MM.1S (cell line): ENCODE data around the gene BMERB1.

ENCODE experiments used
- DNase-seq: peaks from one replicate; pipeline ENCODE4 v3.0.0-alpha.2; 2015
- H2AFZ ChIP-seq: fragments of 300-600 bp; sonication (generic); 2 replicates; pipeline ENCODE4 v1.6.0; 2016; ENCODE audit warnings: antibody characterized with exemption, low read length
- H3F3A ChIP-seq: fragments of 300-600 bp; sonication (generic); 2 replicates; pipeline ENCODE4 v1.6.1; 2016; ENCODE audit warnings: mild to moderate bottlenecking, antibody characterized with exemption, low read length, moderate library complexity, mixed read lengths; ENCODE audit not compliant: insufficient read depth
- H3K27ac ChIP-seq: fragments of 300-600 bp; sonication (generic); 2 replicates; pipeline ENCODE4 v1.5.1; 2016; ENCODE audit warnings: mild to moderate bottlenecking, low read length
- H3K27me3 ChIP-seq: fragments of 300-600 bp; sonication (generic); replicated peaks from 2 replicates; pipeline ENCODE4 v1.6.0; 2016; ENCODE audit warnings: low read length; ENCODE audit not compliant: insufficient read depth
- H3K36me3 ChIP-seq: fragments of 300-600 bp; sonication (generic); replicated peaks from 2 replicates; pipeline ENCODE4 v1.6.1; 2016; ENCODE audit warnings: mild to moderate bottlenecking, low read length, mixed read lengths; ENCODE audit not compliant: insufficient read depth
- H3K4me1 ChIP-seq: fragments of 300-600 bp; sonication (generic); 2 replicates; pipeline ENCODE4 v1.6.1; 2016; ENCODE audit warnings: low read length, mixed read lengths
- H3K4me2 ChIP-seq: fragments of 300-600 bp; sonication (generic); 2 replicates; pipeline ENCODE4 v1.6.0; 2016; ENCODE audit warnings: low read depth, low read length
- H3K4me3 ChIP-seq: fragments of 300-600 bp; sonication (generic); 2 replicates; pipeline ENCODE4 v1.5.1; 2016; ENCODE audit warnings: low read length, mixed read lengths
- H3K79me2 ChIP-seq: fragments of 300-600 bp; sonication (generic); 2 replicates; pipeline ENCODE4 v1.6.1; 2016; ENCODE audit warnings: mixed run types, low read length, mixed read lengths
- H3K9ac ChIP-seq: fragments of 300-600 bp; sonication (generic); 2 replicates; pipeline ENCODE4 v1.6.1; 2016; ENCODE audit warnings: low read length, mixed read lengths
- H3K9me2 ChIP-seq: fragments of 300-600 bp; sonication (generic); replicated peaks from 2 replicates; pipeline ENCODE4 v1.6.1; 2016; ENCODE audit warnings: mild to moderate bottlenecking, low read length, mixed read lengths; ENCODE audit not compliant: insufficient read depth
- H3K9me3 ChIP-seq: fragments of 300-600 bp; sonication (generic); replicated peaks from 2 replicates; pipeline ENCODE4 v1.6.1; 2016; ENCODE audit warnings: mild to moderate bottlenecking, low read length, mixed read lengths; ENCODE audit not compliant: insufficient read depth
- H4K20me1 ChIP-seq: fragments of 300-600 bp; sonication (generic); 2 replicates; pipeline ENCODE4 v1.6.1; 2016; ENCODE audit warnings: mild to moderate bottlenecking, low read length, moderate library complexity, mixed read lengths; ENCODE audit not compliant: insufficient read depth
- EZH2 ChIP-seq: fragments of 300-600 bp; sonication (generic); optimal IDR thresholded peaks from 2 replicates; pipeline ENCODE3; 2017; ENCODE audit warnings: low read depth, mild to moderate bottlenecking, antibody characterized with exemption, low read length, mixed read lengths
- EZH2phosphoT487 ChIP-seq: fragments of 300-600 bp; sonication (generic); IDR thresholded peaks from 2 replicates; pipeline ENCODE4 v1.6.1; 2018; ENCODE audit warnings: antibody characterized with exemption, low read length
- TF ChIP-seq, protein P1 (sequence below): fragments of 300-600 bp; sonication (generic); IDR thresholded peaks from 2 replicates; pipeline ENCODE4 v1.5.1; 2016; ENCODE audit warnings: antibody characterized with exemption, low read length, mixed read lengths

BMERB1 gene

DNA sequence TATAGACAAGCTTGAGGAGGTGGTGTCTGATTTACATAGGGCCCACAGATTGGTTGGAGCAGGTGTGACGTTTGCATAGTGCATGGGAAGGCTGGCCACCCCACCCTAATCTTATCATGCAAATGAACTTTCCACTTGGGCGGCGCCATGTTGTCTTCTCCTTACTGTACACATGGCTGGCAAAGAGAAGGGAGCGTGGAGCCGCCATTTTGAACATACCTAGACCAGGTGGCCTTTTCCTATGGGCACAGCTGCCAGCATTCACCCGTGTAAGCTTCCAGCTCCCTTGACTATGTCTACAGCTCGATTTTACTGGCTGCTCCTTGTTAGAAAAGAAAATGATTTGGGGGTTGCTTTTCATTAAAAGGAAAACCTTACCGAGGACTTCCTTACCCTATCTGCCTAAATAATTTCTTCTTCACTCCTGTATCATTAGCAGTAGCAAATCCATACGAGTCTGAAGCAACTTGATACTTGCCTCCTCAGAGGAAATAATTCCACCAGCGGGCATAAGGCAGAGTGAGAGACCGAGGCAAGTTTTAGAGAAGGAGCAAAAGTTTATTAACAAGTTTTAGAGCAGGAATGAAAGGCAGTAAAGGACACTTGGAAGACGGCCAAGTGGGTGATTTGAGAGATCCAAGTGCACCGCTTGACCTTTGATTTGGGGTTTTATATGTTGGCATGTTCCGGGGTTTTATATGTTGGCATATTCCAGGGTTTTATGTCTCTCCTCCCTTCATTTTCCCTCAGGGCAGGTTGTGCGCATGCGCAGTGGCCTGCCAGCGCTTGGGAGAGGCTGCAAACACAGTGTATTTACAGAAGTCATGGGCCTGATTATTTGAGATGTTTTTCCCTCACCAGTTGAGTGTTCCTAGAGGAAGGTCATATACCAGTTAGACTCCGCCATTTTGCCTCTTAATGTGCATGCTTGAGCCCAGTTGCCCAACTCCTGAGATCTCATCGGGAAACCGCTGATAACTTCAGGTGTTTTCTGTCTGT lies 142.9 kb downstream of the BMERB1 start:
- Histone ChIP-seq H3K27ac (no peak overlapping the region), H3K4me3 (no peak overlapping the region), H3F3A (no peaks in the 10 kb centered on the region), H3K4me2 (no peak overlapping the region), H3K9me3 (no peaks in the 10 kb centered on the region), H3K4me1 (no peaks in the 10 kb centered on the region), H3K27me3 (no peaks in the 10 kb centered on the region), H3K9ac (no peak overlapping the region), H2AFZ (no peak overlapping the region), H3K36me3 (no peaks in the 10 kb centered on the region), H4K20me1 (no peaks in the 10 kb centered on the region), H3K79me2 (no peaks in the 10 kb centered on the region), H3K9me2 (no peaks in the 10 kb centered on the region)
- DNase-seq: no peak
- TF ChIP-seq, protein P1, sequence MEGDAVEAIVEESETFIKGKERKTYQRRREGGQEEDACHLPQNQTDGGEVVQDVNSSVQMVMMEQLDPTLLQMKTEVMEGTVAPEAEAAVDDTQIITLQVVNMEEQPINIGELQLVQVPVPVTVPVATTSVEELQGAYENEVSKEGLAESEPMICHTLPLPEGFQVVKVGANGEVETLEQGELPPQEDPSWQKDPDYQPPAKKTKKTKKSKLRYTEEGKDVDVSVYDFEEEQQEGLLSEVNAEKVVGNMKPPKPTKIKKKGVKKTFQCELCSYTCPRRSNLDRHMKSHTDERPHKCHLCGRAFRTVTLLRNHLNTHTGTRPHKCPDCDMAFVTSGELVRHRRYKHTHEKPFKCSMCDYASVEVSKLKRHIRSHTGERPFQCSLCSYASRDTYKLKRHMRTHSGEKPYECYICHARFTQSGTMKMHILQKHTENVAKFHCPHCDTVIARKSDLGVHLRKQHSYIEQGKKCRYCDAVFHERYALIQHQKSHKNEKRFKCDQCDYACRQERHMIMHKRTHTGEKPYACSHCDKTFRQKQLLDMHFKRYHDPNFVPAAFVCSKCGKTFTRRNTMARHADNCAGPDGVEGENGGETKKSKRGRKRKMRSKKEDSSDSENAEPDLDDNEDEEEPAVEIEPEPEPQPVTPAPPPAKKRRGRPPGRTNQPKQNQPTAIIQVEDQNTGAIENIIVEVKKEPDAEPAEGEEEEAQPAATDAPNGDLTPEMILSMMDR: no peak
- TF ChIP-seq EZH2: no peak
- TF ChIP-seq EZH2phosphoT487: no peak

DNA sequence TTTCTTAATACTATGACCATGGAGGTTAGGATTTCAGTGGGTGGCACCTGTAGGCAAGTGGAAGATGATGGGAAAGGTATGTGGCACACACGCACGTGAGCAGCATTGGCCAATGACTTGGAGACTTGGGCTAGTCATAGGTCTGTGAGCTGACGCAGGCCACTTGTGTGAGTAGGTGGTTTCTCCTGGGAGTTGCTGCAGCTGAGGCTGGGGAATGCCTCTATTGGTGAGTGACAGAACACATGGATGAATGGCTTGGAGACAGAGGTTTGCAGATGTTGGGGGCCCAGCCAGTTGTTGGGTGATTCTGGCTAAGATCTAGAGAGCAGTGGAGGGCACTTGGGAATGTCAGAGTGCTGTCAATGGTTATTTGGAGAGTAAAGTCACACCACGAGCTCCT lies 144.4 kb downstream of the BMERB1 start:
- Histone ChIP-seq H3K27ac (no peak overlapping the region), H3K4me2 (no peak overlapping the region), H4K20me1 (no peaks in the 10 kb centered on the region), H3K9ac (no peak overlapping the region), H3K4me1 (no peaks in the 10 kb centered on the region), H2AFZ (no peak overlapping the region), H3K27me3 (no peaks in the 10 kb centered on the region), H3K9me2 (no peaks in the 10 kb centered on the region), H3K4me3 (no peak overlapping the region), H3K9me3 (no peaks in the 10 kb centered on the region), H3K79me2 (no peaks in the 10 kb centered on the region), H3F3A (no peaks in the 10 kb centered on the region), H3K36me3 (no peaks in the 10 kb centered on the region)
- TF ChIP-seq, protein P1: no peak
- TF ChIP-seq EZH2phosphoT487: no peak
- no peak for TF ChIP-seq EZH2
- DNase-seq: no peak

DNA sequence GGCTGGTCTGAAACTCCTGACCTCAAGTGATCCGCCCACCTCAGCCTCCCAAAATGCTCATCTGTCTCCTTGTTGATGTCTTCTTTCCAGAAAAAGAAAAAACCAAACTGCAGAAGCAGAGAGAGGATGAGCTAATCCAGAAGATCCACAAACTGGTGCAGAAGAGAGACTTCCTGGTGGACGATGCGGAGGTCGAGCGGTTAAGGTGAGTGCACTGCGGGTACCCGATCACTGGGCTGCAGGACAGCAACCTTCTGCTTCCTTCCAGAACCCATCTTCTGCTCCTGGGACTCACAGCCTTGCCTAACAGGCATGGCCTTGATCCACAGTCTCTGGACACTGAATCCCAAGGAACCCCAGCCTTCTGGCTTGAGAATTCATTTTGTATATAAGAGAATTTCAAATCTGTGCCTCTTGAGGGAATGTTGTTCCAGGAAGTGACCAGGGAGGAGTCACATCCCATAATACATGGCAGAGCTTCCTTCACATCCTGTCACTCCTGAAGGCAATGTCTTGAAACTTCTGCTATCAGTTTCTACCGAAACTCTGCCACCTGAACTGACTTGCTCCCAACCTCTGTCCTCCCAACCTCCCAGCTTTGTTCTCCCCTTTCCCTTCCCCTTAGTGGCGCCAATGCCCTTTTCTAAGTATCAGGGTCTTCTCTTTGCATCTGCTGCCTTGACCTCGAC lies 146.9 kb downstream of the BMERB1 start:
- H3K4me1 ChIP-seq: no peaks in the 10 kb centered on the region
- H3K9ac ChIP-seq: no peak overlapping the region
- no peaks in the 10 kb centered on the region for H3K9me3 ChIP-seq
- H3F3A ChIP-seq: no peaks in the 10 kb centered on the region
- H3K9me2 ChIP-seq: no peaks in the 10 kb centered on the region
- no peak overlapping the region for H3K4me2 ChIP-seq
- no peak overlapping the region for H3K4me3 ChIP-seq
- no peaks in the 10 kb centered on the region for H3K36me3 ChIP-seq
- DNase-seq: no peak
- H2AFZ ChIP-seq: no peak overlapping the region
- TF ChIP-seq, protein P1: no peak
- TF ChIP-seq EZH2phosphoT487 (no peak), EZH2 (no peak)
- no peaks in the 10 kb centered on the region for H4K20me1 ChIP-seq
- H3K79me2 ChIP-seq: no peaks in the 10 kb centered on the region
- H3K27ac ChIP-seq: no peak overlapping the region
- no peaks in the 10 kb centered on the region for H3K27me3 ChIP-seq
